HepG2 (cell line): ENCODE data around the gene CXCL8. TPM values are rescaled to one million over a fixed set of nuclear protein-coding genes. Genes with fewer than 3 reads are reported as not detected.

Experiments
- CTCF ChIP-seq: sonication (generic); formaldehyde crosslinking; IDR thresholded peaks from 2 replicates; pipeline ENCODE4 v1.5.0; 2020; ENCODE audit warnings: mild to moderate bottlenecking, missing genetic modification reagents, moderate library complexity
- NRL ChIP-seq: sonication (generic); formaldehyde crosslinking; IDR thresholded peaks from 2 replicates; pipeline ENCODE4 v1.5.0; 2020; ENCODE audit warnings: missing genetic modification reagents, mild to moderate bottlenecking, moderate library complexity, borderline replicate concordance
- REST ChIP-seq, 2 experiments: IDR thresholded peaks; 2 replicates each; pipeline ENCODE4 v1.6.1; 2011 to 2012; ENCODE audit warnings: low read length in 2 of 2, borderline replicate concordance in 1 of 2, low read depth in 1 of 2, mild to moderate bottlenecking in 1 of 2, moderate library complexity in 1 of 2
- RXRA ChIP-seq: sonication (generic); formaldehyde crosslinking; IDR thresholded peaks from 2 replicates; pipeline ENCODE4 v1.5.1; 2020; ENCODE audit warnings: missing genetic modification reagents
- ZNF224 ChIP-seq: sonication (generic); formaldehyde crosslinking; IDR thresholded peaks from 2 replicates; pipeline ENCODE4 v1.5.0; 2020; ENCODE audit warnings: mild to moderate bottlenecking, missing genetic modification reagents
- ZNF703 ChIP-seq: sonication (generic); formaldehyde crosslinking; IDR thresholded peaks from 2 replicates; pipeline ENCODE4 v1.5.1; 2020; ENCODE audit warnings: missing genetic modification reagents, mild to moderate bottlenecking, moderate library complexity, borderline replicate concordance
- polyA plus RNA-seq, 8 experiments: library from polyadenylated mRNA; depleted of rRNA in 3 of 8; stranded (reverse) in 7 of 8; unstranded in 1 of 8; fragments of >200 nt; fragmentation: Illumina TruSeq in 4 of 8; extraction: Trizol in 4 of 8; gene quantifications; 2 replicates each; pipeline versions ENCODE4 v1.2.1 to v1.2.3, GENCODE V29; 2011 to 2016; ENCODE audit warnings: low read depth in 4 of 8, missing spikeins in 1 of 8, mixed read lengths in 1 of 8; ENCODE audit not compliant: insufficient read depth in 1 of 8
- total RNA-seq, 5 experiments: library from RNA; depleted of rRNA; stranded (reverse); fragments of >200 nt; fragmentation: Illumina TruSeq; extraction: Trizol; gene quantifications; 2 replicates each; pipeline ENCODE4 v1.2.3, GENCODE V29; 2016; ENCODE audit warnings: low read depth in 1 of 5

CXCL8 gene
- total and polyA plus RNA-seq, 2 of the 13 experiments (the other 11 are each of a cell fraction or from before 2014, with no cell fraction given): 1.8 to 7.8 TPM

GRCh38 chr4:73727685-73728084 lies 12.7 kb upstream of the CXCL8 start (continued):
- TF ChIP-seq CTCF (CRISPR knock-in tag) (no peak), NRL (CRISPR knock-in tag) (no peak), ZNF224 (CRISPR knock-in tag) (no peak), REST (IDR thresholded peaks at IDR 0.05; ENCODE audit: borderline replicate concordance in 1 of 2, low read depth in 1 of 2, low read length in 2 of 2) (no peak), ZNF703 (CRISPR knock-in tag) (no peak), RXRA (CRISPR knock-in tag) (no peak)
